Ovary (tissue), 9 donors: ENCODE results near the gene ADAM12. TPM values are rescaled to one million over a fixed set of nuclear protein-coding genes. Genes with fewer than 3 reads are reported as not detected.
"Not testable (repeated sequence)": the region's sequence is repeated elsewhere in the genome, so short reads cannot be mapped to it uniquely, and the experiment has no call there.

ENCODE experiments used
- DNase-seq, 5 donors: peaks; one replicate each; pipeline ENCODE4 v3.0.0-alpha.2; 2019 to 2020
- H3K27ac ChIP-seq, 2 donors: fragments of 200-600 bp; one replicate each; pipeline versions ENCODE4 v1.5.1 to v1.8.0; 2019 to 2022
- H3K27me3 ChIP-seq: fragments of 200-600 bp; one replicate; pipeline ENCODE4 v1.8.0; 2022
- H3K36me3 ChIP-seq: fragments of 200-600 bp; sonication (generic); one replicate; pipeline ENCODE4 v1.5.1; 2019
- H3K4me1 ChIP-seq: one replicate; pipeline ENCODE4 v1.8.1; 2013; ENCODE audit warnings: mild to moderate bottlenecking, moderate library complexity; ENCODE audit not compliant: insufficient read depth
- H3K4me3 ChIP-seq: fragments of 200-600 bp; sonication (generic); one replicate; pipeline ENCODE4 v1.5.1; 2017
- H3K9me3 ChIP-seq, 2 donors: fragments of 200-600 bp in 1 of 2; sonication (generic) in 1 of 2; one replicate each; pipeline versions ENCODE4 v1.5.1 to v1.8.1; 2013 to 2019; ENCODE audit warnings: mild to moderate bottlenecking in 1 of 2, moderate library complexity in 1 of 2
- EP300 ChIP-seq: sonication (generic); formaldehyde crosslinking; IDR thresholded peaks from one replicate; pipeline ENCODE4 v1.6.1; 2017; ENCODE audit warnings: antibody characterized with exemption
- POLR2A ChIP-seq: fragments of 450-650 bp; IDR thresholded peaks from one replicate; pipeline ENCODE4 v1.6.1; 2017; ENCODE audit warnings: antibody characterized with exemption, mild to moderate bottlenecking, moderate library complexity
- WGBS, 3 donors: extraction: QIAGEN DNeasy Blood & Tissue Kit in 1 of 3; methylation state at CpG; one replicate each; pipeline versions ENCODE4 v1.1.5 to v1.1.7; 2013 to 2017; 5-methylcytosine and 5-hydroxymethylcytosine counted together
- intact Hi-C, 4 donors: fragments of 100-400 bp; cut with DNase I; formaldehyde crosslinking; loops; one replicate each; pipeline versions ENCODE4 v1.11.0 to v1.15.1; 2022 to 2023
- polyA plus RNA-seq, 2 donors: library from polyadenylated mRNA; stranded (reverse); fragments of 200-250 nt in 1 of 2; fragments of 350-450 nt in 1 of 2; fragmentation: Illumina TruSeq in 1 of 2; extraction: RNeasy Lipid Tissue Mini Kit (QIAGEN cat#74804) in 1 of 2; gene quantifications; one replicate each; pipeline ENCODE4 v1.2.3, GENCODE V29; 2013 to 2014
- total RNA-seq, 7 donors: library from RNA; depleted of rRNA in 2 of 7; stranded (reverse); fragments of >200 nt in 2 of 7; fragmentation: NEBNext Ultra II Directional in 3 of 7; extraction: Animal tissue kit (Norgen Biotek cat#: 25700) in 3 of 7; gene quantifications; one replicate each; pipeline versions ENCODE4 v1.1.0 to v1.2.4, GENCODE V29; 2016 to 2023
- TF ChIP-seq, protein P1 (sequence below), 3 donors: fragments of 450-650 bp in 2 of 3; fragments of 200-600 bp in 1 of 3; IDR thresholded peaks; one replicate each; pipeline versions ENCODE4 v1.5.1 to v1.8.0; 2016 to 2022; ENCODE audit warnings: antibody characterized with exemption in 3 of 3, mild to moderate bottlenecking in 1 of 3
- donor health status: DM: no; HTN: no; CAD: no; lungs with moderate emphysema.
- donor health status: DM: no; HTN: no; CAD: no.
- donor health status: Bipolar disorder and iron deficiency.
- donor health status: DM: yes; HTN: yes; CAD: no.
- donor health status: DM: no; HTN: no; CAD: no.
- donor health status: DM: yes; HTN: yes; CAD: no.

The ADAM12 gene
- total and polyA plus RNA-seq, 9 donors, result 1.8 to 27.2 (median 10.3) TPM

DNA sequence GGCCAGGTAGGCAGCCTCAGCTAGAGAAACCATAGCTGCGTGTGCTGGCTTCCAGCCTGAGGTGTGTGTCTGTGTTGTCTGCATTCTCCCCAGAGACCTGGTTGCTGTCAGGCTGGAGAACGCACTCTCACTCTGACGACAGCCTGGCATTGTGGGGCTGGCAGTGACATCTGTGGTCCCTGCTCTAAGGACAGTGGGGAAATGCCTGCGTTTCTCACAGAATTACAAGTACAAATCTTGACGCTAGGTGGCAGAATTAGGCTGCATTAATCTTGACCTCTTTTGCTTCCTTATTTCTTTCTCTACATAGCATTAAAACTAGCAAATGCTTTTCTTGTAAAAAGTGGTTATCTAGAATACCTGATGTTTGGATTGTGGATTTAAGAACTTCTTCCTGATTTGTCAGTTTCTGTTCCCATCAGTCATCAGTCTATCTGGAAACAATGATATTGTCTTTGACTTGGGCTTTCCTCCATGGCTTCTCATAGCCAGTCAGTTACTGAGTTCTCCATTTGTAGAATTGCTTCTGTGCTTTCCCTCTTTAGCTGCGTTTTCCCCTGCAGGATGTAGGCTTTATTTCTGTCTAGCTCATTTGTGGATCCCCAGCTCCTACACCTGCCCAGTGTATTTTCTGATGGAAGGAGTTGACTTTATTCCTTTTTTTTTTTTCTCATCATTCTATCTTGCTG lies 405.9 kb downstream of the ADAM12 start:
- intact Hi-C loops, result loop anchor here (2.0 to 10.0 kb wide), 6 partner anchors 320 to 522 kb away; partner anchors contain the start of gene ADAM12 (in 3 of the 4)
- DNase-seq, result peak in 3 of 5 donors; percentile 28 to 56 (median 37)
- Histone ChIP-seq H3K27ac (no peak overlapping the region), H3K27me3 (no peaks in the 10 kb centered on the region), H3K4me3 (no peak overlapping the region), H3K9me3 (no peaks in the 10 kb centered on the region), H3K4me1 (peaks cover 2% of the 10 kb centered on the region), H3K36me3 (no peaks in the 10 kb centered on the region)
- TF ChIP-seq POLR2A (no peak), EP300 (no peak)
- TF ChIP-seq, protein P1, sequence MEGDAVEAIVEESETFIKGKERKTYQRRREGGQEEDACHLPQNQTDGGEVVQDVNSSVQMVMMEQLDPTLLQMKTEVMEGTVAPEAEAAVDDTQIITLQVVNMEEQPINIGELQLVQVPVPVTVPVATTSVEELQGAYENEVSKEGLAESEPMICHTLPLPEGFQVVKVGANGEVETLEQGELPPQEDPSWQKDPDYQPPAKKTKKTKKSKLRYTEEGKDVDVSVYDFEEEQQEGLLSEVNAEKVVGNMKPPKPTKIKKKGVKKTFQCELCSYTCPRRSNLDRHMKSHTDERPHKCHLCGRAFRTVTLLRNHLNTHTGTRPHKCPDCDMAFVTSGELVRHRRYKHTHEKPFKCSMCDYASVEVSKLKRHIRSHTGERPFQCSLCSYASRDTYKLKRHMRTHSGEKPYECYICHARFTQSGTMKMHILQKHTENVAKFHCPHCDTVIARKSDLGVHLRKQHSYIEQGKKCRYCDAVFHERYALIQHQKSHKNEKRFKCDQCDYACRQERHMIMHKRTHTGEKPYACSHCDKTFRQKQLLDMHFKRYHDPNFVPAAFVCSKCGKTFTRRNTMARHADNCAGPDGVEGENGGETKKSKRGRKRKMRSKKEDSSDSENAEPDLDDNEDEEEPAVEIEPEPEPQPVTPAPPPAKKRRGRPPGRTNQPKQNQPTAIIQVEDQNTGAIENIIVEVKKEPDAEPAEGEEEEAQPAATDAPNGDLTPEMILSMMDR (IDR thresholded peaks at IDR 0.05), result peak; percentile 44 to 83 (median 73)
- whole genome bisulfite sequencing, 3 donors, result 14 to 20% (median 19%) methylated on average over 6 of the region's 6 CpGs

DNA sequence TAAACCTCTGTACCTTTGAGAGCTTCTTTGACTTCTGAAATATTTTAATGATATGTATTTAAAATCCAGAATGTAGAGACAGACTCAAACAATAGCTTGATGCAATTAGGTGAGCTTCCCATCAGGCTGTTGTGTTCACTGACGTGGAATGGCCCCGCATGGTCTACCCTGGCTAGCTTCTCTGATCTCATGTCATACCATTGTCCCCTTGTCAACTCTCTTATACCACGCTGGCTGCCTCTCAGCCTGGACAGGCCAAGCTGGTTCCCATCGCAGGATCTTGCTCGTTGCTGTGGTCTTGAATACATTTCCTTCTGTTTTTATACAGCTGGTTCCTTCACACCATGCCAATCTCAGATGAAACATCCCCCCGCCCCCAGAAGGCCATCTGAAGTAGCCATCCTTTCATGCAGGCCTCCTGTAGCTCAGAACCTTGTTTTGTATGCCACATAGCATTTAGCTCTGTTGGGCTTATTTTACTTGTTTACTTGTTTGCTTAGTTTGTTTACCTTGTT lies 407.7 kb downstream of the ADAM12 start:
- H3K27me3 ChIP-seq, result no peaks in the 10 kb centered on the region
- no peaks in the 10 kb centered on the region for H3K9me3 ChIP-seq
- H3K4me1 ChIP-seq, result peaks cover 2% of the 10 kb centered on the region
- intact Hi-C loops, result loop anchor here in 3 of 4 donors (2.0 to 10.0 kb wide), 4 partner anchors 404 to 524 kb away; partner anchors contain the start of gene ADAM12 (in 3 of the 3)
- TF ChIP-seq POLR2A, result no peak
- no peak for TF ChIP-seq EP300
- TF ChIP-seq, protein P1 (IDR thresholded peaks at IDR 0.05), result no peak
- DNase-seq, result no peak
- no peaks in the 10 kb centered on the region for H3K36me3 ChIP-seq
- H3K27ac ChIP-seq, result no peak overlapping the region
- no peak overlapping the region for H3K4me3 ChIP-seq
- WGBS, 3 donors, result 73 to 90% (median 88%) methylated on average over 6 of the region's 6 CpGs

DNA sequence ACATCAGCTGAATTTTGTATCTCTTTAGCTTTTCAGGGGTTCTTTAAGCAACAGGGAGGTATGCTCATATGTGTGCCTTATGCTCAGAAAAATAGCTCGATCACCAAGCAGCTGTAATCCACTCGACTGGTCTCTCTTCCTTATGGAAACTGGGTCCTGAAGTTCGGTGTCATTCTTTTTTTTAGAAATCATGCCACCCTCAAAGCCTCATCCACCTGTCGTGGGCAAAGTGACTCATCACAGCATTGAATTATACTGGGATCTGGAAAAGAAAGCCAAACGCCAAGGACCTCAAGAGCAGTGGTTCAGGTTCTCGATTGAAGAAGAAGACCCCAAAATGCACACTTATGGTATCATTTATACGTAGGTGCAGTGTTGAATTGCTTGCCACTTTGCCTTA lies 408.3 kb downstream of the ADAM12 start:
- intact Hi-C loops, result loop anchor here in 3 of 4 donors (2.0 to 10.0 kb wide), 5 partner anchors 405 to 535 kb away; partner anchors contain the start of gene ADAM12 (in 3 of the 3)
- no peak for TF ChIP-seq EP300
- TF ChIP-seq, protein P1 (IDR thresholded peaks at IDR 0.05), result no peak
- TF ChIP-seq POLR2A, result no peak
- no peak overlapping the region for H3K27ac ChIP-seq
- H3K27me3 ChIP-seq, result no peaks in the 10 kb centered on the region
- no peaks in the 10 kb centered on the region for H3K36me3 ChIP-seq
- peaks cover 2% of the 10 kb centered on the region for H3K4me1 ChIP-seq
- no peak overlapping the region for H3K4me3 ChIP-seq
- 86 to 87% (median 87%) methylated on average over 7 of the region's 7 CpGs for WGBS, 3 donors
- no peaks in the 10 kb centered on the region for H3K9me3 ChIP-seq
- no peak for DNase-seq

DNA sequence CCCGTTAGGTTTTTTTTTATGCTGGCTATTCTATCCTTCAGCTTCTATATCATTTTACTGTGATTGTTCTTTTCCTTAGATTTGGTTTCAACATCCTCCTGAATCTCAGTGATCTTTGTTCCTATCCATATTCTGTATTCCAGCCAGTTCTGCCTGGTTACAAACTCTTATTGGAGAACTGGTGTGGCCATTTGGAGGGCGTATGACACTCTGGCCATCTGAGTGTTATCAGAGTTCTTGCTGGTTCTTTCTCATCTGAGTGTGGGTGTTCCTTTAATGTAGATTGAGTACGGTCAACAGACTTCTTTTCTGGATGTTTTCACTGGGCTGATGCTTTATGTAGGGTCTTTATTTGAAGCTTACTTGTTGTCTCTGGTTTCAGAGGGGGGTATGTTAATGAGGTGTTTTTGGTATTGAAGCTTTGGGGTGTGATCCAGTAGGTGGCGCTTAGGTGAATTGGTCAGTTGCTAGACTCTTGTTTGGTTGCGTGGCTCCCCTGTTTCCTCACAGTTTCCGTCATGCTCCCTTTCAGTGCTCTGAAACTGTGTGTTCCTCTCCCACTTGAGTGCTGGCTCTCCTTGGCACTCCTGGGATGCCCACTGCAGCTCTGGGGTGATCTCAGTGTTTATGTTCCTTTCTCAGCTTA lies 411.2 kb downstream of the ADAM12 start:
- H3K4me3 ChIP-seq, result no peak overlapping the region
- no peak overlapping the region for H3K27ac ChIP-seq
- peaks cover under 1% of the 10 kb centered on the region for H3K4me1 ChIP-seq
- no peaks in the 10 kb centered on the region for H3K9me3 ChIP-seq
- no peaks in the 10 kb centered on the region for H3K27me3 ChIP-seq
- no peak for DNase-seq
- TF ChIP-seq EP300 (no peak), POLR2A (no peak)
- TF ChIP-seq, protein P1 (IDR thresholded peaks at IDR 0.05), result no peak
- no peaks in the 10 kb centered on the region for H3K36me3 ChIP-seq
- 91 to 95% (median 93%) methylated on average over 6 of the region's 6 CpGs for WGBS, 3 donors
- intact Hi-C loops, result loop anchor here in 1 of 4 donors (10.0 kb wide), 1 partner anchor 538 kb away; no protein-coding TSS in a partner anchor

DNA sequence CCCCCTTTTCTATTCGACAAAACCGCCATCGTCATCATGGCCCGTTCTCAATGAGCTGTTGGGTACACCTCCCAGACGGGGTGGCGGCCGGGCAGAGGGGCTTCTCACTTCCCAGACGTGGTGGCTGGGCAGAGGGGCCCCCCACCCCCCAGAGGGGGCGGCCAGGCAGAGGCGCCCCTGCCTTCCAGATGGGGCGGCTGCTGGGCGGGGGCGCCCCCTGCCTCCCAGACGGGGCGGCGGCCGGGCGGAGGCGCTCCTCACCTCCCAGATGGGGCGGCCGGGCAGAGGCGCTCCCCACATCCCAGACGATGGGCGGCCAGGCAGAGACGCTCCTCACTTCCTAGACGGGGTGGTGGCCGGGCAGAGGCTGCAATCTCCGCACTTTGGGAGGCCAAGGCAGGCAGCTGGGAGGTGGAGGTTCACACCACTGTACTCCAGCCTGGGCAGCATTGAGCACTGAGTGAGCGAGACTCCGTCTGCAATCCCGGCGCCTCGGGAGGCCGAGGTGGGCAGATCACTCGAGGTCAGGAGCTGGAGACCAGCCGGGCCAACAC lies 418.1 kb downstream of the ADAM12 start:
- H3K4me3 ChIP-seq, H3K9me3 ChIP-seq, H3K4me1 ChIP-seq, H3K27ac ChIP-seq, H3K27me3 ChIP-seq, DNase-seq, H3K36me3 ChIP-seq: not testable (repeated sequence)
- 94 to 98% (median 95%) methylated on average over 34 to 36 of the region's 36 CpGs for WGBS, 3 donors
- intact Hi-C loops, result loop anchor here in 1 of 4 donors (10.0 kb wide), 1 partner anchor 545 kb away; no protein-coding TSS in a partner anchor
